ENCODE results near the gene HNRNPC. TPM values are rescaled to one million over a fixed set of nuclear protein-coding genes. Genes with fewer than 3 reads are reported as not detected.

The HNRNPC gene
- total and polyA plus RNA-seq, 10 of the 15 experiments (the other 5 are each of a cell fraction or from before 2014, with no cell fraction given) = 679 to 1,492 (median 1,262) TPM

DNA sequence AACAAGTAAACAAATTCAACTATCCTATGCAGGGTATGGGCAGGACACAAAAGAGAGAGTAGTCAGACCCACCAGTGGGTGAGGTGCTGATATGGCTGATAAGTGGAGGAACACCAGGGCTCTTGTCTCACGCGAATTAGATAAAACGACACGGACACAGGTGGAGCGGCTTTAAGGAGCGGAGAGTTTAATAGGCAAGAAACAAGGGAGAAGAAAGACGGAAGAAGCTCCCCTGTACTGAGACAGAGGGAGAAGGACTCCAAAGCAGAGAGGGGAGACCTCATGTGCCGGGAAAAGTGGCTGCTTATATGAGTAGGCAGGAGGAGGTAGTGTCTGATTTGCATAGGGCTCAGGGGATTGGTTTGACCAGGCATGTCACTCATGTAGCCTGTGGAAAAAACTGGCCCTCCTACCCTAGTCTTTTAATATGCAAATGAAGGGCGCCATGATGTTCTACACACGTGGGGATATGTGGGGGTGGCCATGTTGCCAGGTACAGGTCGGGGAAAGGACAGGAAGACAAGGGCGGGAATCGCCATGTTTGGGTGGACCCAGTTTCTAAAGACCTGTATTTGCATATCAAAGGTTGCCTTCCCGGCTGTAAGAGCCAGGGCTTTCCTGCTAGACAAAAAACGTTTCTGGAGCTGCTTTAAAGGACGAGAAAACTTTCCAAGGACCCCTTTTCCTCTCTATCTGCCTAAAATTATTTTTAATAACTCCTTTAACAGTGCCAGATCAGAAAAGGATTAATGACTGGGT is 39.4 kb upstream of the HNRNPC start (continued):
- TF ChIP-seq, protein P1, sequence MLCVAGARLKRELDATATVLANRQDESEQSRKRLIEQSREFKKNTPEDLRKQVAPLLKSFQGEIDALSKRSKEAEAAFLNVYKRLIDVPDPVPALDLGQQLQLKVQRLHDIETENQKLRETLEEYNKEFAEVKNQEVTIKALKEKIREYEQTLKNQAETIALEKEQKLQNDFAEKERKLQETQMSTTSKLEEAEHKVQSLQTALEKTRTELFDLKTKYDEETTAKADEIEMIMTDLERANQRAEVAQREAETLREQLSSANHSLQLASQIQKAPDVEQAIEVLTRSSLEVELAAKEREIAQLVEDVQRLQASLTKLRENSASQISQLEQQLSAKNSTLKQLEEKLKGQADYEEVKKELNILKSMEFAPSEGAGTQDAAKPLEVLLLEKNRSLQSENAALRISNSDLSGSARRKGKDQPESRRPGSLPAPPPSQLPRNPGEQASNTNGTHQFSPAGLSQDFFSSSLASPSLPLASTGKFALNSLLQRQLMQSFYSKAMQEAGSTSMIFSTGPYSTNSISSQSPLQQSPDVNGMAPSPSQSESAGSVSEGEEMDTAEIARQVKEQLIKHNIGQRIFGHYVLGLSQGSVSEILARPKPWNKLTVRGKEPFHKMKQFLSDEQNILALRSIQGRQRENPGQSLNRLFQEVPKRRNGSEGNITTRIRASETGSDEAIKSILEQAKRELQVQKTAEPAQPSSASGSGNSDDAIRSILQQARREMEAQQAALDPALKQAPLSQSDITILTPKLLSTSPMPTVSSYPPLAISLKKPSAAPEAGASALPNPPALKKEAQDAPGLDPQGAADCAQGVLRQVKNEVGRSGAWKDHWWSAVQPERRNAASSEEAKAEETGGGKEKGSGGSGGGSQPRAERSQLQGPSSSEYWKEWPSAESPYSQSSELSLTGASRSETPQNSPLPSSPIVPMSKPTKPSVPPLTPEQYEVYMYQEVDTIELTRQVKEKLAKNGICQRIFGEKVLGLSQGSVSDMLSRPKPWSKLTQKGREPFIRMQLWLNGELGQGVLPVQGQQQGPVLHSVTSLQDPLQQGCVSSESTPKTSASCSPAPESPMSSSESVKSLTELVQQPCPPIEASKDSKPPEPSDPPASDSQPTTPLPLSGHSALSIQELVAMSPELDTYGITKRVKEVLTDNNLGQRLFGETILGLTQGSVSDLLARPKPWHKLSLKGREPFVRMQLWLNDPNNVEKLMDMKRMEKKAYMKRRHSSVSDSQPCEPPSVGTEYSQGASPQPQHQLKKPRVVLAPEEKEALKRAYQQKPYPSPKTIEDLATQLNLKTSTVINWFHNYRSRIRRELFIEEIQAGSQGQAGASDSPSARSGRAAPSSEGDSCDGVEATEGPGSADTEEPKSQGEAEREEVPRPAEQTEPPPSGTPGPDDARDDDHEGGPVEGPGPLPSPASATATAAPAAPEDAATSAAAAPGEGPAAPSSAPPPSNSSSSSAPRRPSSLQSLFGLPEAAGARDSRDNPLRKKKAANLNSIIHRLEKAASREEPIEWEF (IDR thresholded peaks at IDR 0.05; ENCODE audit: insufficient replicate concordance, low read depth, low read length) = no peak
- peak; percentile 86 for TF ChIP-seq RAD51 (IDR thresholded peaks at IDR 0.05)
- TF ChIP-seq ZNF24 (IDR thresholded peaks at IDR 0.05) = no peak
- no peak for TF ChIP-seq JUNB (IDR thresholded peaks at IDR 0.05)
- TF ChIP-seq, protein P2, sequence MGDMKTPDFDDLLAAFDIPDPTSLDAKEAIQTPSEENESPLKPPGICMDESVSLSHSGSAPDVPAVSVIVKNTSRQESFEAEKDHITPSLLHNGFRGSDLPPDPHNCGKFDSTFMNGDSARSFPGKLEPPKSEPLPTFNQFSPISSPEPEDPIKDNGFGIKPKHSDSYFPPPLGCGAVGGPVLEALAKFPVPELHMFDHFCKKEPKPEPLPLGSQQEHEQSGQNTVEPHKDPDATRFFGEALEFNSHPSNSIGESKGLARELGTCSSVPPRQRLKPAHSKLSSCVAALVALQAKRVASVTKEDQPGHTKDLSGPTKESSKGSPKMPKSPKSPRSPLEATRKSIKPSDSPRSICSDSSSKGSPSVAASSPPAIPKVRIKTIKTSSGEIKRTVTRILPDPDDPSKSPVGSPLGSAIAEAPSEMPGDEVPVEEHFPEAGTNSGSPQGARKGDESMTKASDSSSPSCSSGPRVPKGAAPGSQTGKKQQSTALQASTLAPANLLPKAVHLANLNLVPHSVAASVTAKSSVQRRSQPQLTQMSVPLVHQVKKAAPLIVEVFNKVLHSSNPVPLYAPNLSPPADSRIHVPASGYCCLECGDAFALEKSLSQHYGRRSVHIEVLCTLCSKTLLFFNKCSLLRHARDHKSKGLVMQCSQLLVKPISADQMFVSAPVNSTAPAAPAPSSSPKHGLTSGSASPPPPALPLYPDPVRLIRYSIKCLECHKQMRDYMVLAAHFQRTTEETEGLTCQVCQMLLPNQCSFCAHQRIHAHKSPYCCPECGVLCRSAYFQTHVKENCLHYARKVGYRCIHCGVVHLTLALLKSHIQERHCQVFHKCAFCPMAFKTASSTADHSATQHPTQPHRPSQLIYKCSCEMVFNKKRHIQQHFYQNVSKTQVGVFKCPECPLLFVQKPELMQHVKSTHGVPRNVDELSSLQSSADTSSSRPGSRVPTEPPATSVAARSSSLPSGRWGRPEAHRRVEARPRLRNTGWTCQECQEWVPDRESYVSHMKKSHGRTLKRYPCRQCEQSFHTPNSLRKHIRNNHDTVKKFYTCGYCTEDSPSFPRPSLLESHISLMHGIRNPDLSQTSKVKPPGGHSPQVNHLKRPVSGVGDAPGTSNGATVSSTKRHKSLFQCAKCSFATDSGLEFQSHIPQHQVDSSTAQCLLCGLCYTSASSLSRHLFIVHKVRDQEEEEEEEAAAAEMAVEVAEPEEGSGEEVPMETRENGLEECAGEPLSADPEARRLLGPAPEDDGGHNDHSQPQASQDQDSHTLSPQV (IDR thresholded peaks at IDR 0.05) = no peak
- TF ChIP-seq, protein P3, sequence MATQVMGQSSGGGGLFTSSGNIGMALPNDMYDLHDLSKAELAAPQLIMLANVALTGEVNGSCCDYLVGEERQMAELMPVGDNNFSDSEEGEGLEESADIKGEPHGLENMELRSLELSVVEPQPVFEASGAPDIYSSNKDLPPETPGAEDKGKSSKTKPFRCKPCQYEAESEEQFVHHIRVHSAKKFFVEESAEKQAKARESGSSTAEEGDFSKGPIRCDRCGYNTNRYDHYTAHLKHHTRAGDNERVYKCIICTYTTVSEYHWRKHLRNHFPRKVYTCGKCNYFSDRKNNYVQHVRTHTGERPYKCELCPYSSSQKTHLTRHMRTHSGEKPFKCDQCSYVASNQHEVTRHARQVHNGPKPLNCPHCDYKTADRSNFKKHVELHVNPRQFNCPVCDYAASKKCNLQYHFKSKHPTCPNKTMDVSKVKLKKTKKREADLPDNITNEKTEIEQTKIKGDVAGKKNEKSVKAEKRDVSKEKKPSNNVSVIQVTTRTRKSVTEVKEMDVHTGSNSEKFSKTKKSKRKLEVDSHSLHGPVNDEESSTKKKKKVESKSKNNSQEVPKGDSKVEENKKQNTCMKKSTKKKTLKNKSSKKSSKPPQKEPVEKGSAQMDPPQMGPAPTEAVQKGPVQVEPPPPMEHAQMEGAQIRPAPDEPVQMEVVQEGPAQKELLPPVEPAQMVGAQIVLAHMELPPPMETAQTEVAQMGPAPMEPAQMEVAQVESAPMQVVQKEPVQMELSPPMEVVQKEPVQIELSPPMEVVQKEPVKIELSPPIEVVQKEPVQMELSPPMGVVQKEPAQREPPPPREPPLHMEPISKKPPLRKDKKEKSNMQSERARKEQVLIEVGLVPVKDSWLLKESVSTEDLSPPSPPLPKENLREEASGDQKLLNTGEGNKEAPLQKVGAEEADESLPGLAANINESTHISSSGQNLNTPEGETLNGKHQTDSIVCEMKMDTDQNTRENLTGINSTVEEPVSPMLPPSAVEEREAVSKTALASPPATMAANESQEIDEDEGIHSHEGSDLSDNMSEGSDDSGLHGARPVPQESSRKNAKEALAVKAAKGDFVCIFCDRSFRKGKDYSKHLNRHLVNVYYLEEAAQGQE (IDR thresholded peaks at IDR 0.05; ENCODE audit: low read depth, low read length) = no peak
- TF ChIP-seq RAD21 (IDR thresholded peaks at IDR 0.05; ENCODE audit: insufficient read depth, low read depth, low read length) = no peak
- TF ChIP-seq IKZF2 (IDR thresholded peaks at IDR 0.05) = peak in 1 of 2 experiments; percentile 32; a peak in 2 of 4 replicates
- TF ChIP-seq ETV6 (conservative IDR thresholded peaks at IDR 0.05 in 1 of 2, IDR thresholded peaks at IDR 0.05 in 1 of 2; ENCODE audit: borderline replicate concordance in 1 of 2, low read depth in 1 of 2) = no peak
- TF ChIP-seq, protein P4, sequence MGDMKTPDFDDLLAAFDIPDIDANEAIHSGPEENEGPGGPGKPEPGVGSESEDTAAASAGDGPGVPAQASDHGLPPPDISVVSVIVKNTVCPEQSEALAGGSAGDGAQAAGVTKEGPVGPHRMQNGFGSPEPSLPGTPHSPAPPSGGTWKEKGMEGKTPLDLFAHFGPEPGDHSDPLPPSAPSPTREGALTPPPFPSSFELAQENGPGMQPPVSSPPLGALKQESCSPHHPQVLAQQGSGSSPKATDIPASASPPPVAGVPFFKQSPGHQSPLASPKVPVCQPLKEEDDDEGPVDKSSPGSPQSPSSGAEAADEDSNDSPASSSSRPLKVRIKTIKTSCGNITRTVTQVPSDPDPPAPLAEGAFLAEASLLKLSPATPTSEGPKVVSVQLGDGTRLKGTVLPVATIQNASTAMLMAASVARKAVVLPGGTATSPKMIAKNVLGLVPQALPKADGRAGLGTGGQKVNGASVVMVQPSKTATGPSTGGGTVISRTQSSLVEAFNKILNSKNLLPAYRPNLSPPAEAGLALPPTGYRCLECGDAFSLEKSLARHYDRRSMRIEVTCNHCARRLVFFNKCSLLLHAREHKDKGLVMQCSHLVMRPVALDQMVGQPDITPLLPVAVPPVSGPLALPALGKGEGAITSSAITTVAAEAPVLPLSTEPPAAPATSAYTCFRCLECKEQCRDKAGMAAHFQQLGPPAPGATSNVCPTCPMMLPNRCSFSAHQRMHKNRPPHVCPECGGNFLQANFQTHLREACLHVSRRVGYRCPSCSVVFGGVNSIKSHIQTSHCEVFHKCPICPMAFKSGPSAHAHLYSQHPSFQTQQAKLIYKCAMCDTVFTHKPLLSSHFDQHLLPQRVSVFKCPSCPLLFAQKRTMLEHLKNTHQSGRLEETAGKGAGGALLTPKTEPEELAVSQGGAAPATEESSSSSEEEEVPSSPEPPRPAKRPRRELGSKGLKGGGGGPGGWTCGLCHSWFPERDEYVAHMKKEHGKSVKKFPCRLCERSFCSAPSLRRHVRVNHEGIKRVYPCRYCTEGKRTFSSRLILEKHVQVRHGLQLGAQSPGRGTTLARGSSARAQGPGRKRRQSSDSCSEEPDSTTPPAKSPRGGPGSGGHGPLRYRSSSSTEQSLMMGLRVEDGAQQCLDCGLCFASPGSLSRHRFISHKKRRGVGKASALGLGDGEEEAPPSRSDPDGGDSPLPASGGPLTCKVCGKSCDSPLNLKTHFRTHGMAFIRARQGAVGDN (IDR thresholded peaks at IDR 0.05) = no peak; the same call in 1 of the 2 replicates

Measured in GM12878 (cell line).